ENCODE results near the gene STIM2.

Gene STIM2

DNA sequence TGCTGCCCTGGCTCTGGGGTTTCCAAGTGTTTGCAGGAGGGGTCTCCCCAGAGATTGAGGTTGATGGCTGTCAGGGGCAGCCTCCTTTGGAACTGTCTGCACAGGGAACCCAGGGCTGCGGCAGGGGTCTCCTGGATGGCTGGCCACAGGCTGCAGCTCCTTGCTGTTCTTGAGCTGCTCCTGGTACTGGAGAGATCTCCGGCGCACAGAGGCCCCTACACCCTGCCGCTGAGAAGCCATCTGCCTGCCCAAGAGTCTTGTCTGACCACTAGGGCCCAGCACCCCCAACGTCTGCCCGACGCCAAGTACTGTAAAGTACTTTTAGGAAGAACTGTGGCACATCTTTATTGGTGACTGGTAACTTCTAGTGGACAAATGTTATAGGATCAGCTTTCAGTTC, 13.5 kb downstream of the STIM2 start:
- Histone ChIP-seq H3K4me1 (ENCODE audit: control insufficient read depth, insufficient read depth, low read length) (no peaks in the 10 kb centered on the region), H3K27me3 (ENCODE audit: control insufficient read depth, insufficient read depth, low read length) (no peaks in the 10 kb centered on the region), H3K9ac (ENCODE audit: low read depth, low read length) (no peak overlapping the region), H3K9me3 (ENCODE audit: control insufficient read depth, insufficient read depth, low read length) (no peaks in the 10 kb centered on the region), H3K36me3 (ENCODE audit: control insufficient read depth, insufficient read depth, low read length) (no peaks in the 10 kb centered on the region), H3K4me3 (ENCODE audit: low read depth, low read length) (no peak overlapping the region)

DNA sequence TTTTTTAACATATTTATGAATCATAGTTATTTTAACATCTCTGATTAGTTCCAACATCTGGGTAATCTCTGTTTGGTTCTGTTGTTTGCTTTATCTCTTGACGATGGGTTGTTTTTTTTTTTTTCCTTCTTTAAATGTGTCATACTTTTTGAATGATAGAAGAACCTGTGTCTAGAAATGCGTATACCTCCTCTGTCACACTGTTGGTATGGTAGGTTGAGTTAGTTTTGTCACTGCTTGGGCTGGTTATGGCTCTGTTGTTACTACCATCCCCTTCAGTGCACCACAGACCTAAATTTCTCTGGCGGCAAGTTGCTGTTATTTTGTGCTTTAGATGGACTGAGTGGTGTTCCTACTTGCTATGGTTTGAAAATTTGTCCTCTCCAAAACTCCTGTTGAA, 16.8 kb downstream of the STIM2 start:
- no peaks in the 10 kb centered on the region for H3K36me3 ChIP-seq (ENCODE audit: control insufficient read depth, insufficient read depth, low read length)
- H3K27me3 ChIP-seq (ENCODE audit: control insufficient read depth, insufficient read depth, low read length) = no peaks in the 10 kb centered on the region
- no peaks in the 10 kb centered on the region for H3K4me1 ChIP-seq (ENCODE audit: control insufficient read depth, insufficient read depth, low read length)
- no peak overlapping the region for H3K9ac ChIP-seq (ENCODE audit: low read depth, low read length)
- H3K9me3 ChIP-seq (ENCODE audit: control insufficient read depth, insufficient read depth, low read length) = no peaks in the 10 kb centered on the region
- no peak overlapping the region for H3K4me3 ChIP-seq (ENCODE audit: low read depth, low read length)

DNA sequence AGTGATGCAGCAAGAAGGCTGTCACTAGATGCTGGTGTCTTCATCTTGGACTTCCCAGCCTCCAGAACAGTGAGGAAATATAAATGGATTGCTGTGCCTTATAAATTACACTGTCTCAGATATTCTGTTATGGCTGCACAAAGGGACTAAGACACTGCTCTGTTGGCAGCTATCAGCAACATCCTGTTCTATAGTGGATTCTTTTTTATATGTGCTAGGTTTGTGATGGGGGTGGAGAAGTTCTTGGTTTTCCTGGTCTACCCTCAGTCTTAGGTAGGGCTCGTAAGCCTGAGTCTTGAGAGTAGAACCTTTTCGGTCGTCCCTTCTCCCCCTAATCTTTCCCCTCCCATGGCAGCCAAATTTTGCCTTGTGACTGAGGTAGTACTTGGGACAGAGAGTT, 17.3 kb downstream of the STIM2 start:
- Histone ChIP-seq H3K9ac (ENCODE audit: low read depth, low read length) (no peak overlapping the region), H3K27me3 (ENCODE audit: control insufficient read depth, insufficient read depth, low read length) (no peaks in the 10 kb centered on the region), H3K4me3 (ENCODE audit: low read depth, low read length) (no peak overlapping the region), H3K36me3 (ENCODE audit: control insufficient read depth, insufficient read depth, low read length) (no peaks in the 10 kb centered on the region), H3K9me3 (ENCODE audit: control insufficient read depth, insufficient read depth, low read length) (no peaks in the 10 kb centered on the region), H3K4me1 (ENCODE audit: control insufficient read depth, insufficient read depth, low read length) (no peaks in the 10 kb centered on the region)

DNA sequence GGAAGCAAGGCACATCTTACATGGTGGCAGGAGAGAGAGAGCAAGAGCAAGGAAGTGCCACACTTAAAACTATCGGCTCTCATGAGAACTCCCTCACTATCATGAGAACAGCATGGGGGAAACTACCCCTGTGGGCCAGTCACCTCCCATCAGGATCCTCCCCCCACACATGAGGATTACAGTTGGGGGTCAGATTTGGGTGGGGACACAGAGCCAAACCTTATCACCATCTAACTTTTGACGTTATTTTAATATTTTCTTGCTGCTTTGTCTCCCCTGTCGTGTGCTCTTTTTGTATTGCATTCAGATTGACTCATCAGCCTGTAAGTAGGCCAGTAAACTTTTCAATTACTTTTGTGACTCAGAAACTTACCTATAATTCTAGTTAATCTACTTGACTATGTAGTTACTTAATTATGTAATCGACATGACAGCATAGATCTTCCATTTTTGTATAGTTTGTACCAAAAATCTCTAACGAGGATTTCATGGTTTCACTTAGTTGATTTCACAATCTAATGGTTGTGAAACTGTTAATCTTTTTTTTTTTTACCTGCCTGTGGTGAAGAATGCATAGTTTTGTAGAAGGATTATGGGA, 18.3 kb downstream of the STIM2 start:
- no peak overlapping the region for H3K4me3 ChIP-seq (ENCODE audit: low read depth, low read length)
- H3K27me3 ChIP-seq (ENCODE audit: control insufficient read depth, insufficient read depth, low read length) = no peaks in the 10 kb centered on the region
- no peak overlapping the region for H3K9ac ChIP-seq (ENCODE audit: low read depth, low read length)
- no peaks in the 10 kb centered on the region for H3K4me1 ChIP-seq (ENCODE audit: control insufficient read depth, insufficient read depth, low read length)
- H3K36me3 ChIP-seq (ENCODE audit: control insufficient read depth, insufficient read depth, low read length) = no peaks in the 10 kb centered on the region
- no peaks in the 10 kb centered on the region for H3K9me3 ChIP-seq (ENCODE audit: control insufficient read depth, insufficient read depth, low read length)

DNA sequence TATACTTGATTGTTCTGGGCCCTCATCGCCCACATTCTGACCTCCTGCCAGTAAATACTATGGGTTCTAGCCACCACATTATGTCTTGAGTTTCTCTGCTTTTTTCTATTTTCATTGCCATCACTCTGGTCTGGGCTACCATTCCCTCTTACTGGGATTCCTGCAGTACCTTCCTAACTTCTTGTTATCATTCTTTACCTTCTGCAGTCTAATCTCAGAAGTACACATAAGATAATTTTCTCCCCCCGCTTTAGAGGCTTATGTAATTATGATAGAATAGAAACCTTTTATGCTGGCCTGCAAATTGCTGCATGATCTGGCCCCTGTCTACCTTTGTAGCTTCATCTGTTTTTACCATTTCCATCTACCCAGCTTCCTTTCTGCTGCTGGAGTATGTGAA, 19.2 kb downstream of the STIM2 start:
- Histone ChIP-seq H3K4me3 (ENCODE audit: low read depth, low read length) (no peak overlapping the region), H3K36me3 (ENCODE audit: control insufficient read depth, insufficient read depth, low read length) (no peaks in the 10 kb centered on the region), H3K9ac (ENCODE audit: low read depth, low read length) (no peak overlapping the region), H3K4me1 (ENCODE audit: control insufficient read depth, insufficient read depth, low read length) (no peaks in the 10 kb centered on the region), H3K27me3 (ENCODE audit: control insufficient read depth, insufficient read depth, low read length) (no peaks in the 10 kb centered on the region), H3K9me3 (ENCODE audit: control insufficient read depth, insufficient read depth, low read length) (no peaks in the 10 kb centered on the region)

DNA sequence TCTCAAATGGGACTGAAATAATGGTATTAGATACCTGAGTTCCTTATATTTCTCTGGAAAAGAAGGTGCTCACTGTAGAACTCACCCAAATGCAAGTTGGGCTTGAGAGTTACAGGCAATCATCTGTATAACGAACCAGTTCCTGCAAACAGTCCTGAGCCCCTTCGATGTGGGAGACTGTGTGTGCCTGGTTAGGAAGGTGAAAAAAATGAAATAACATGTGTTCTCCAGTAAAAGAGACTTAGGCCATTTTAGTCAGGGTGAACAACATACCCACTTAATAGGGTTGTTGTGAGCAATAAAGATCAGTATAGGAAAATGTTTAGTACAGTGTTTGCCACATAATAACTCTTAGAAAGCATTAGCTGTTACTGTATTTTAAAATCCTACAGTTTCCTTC, 23.4 kb downstream of the STIM2 start:
- Histone ChIP-seq H3K4me3 (ENCODE audit: low read depth, low read length) (no peak overlapping the region), H3K36me3 (ENCODE audit: control insufficient read depth, insufficient read depth, low read length) (no peaks in the 10 kb centered on the region), H3K4me1 (ENCODE audit: control insufficient read depth, insufficient read depth, low read length) (no peaks in the 10 kb centered on the region), H3K27me3 (ENCODE audit: control insufficient read depth, insufficient read depth, low read length) (no peaks in the 10 kb centered on the region), H3K9me3 (ENCODE audit: control insufficient read depth, insufficient read depth, low read length) (no peaks in the 10 kb centered on the region), H3K9ac (ENCODE audit: low read depth, low read length) (no peak overlapping the region)

DNA sequence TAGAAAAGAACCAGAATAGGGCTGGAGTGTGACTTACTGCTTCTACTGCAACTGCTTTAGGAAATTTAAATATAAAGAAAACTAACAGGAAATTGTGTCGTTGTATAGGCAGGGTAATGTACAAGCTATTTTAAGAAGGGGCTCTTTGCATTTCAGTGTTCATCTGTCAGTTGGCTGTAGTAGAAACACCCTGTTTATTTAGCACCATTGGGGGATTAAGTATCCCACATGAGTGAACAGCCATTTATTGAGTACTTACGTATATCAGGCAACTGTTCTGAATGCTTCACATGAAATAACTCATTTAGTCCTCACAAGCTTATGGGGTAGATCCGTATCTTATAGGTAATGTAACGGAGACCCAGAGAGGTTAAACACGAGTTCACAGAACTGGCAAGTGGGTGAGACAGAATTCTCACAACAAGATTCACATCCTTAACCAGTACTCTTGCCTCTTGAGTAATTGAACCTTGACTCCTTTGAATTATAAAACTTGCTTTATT, 23.9 kb downstream of the STIM2 start:
- H3K9me3 ChIP-seq (ENCODE audit: control insufficient read depth, insufficient read depth, low read length) = no peaks in the 10 kb centered on the region
- H3K4me1 ChIP-seq (ENCODE audit: control insufficient read depth, insufficient read depth, low read length) = no peaks in the 10 kb centered on the region
- H3K4me3 ChIP-seq (ENCODE audit: low read depth, low read length) = no peak overlapping the region
- H3K9ac ChIP-seq (ENCODE audit: low read depth, low read length) = no peak overlapping the region
- H3K27me3 ChIP-seq (ENCODE audit: control insufficient read depth, insufficient read depth, low read length) = no peaks in the 10 kb centered on the region
- no peaks in the 10 kb centered on the region for H3K36me3 ChIP-seq (ENCODE audit: control insufficient read depth, insufficient read depth, low read length)

DNA sequence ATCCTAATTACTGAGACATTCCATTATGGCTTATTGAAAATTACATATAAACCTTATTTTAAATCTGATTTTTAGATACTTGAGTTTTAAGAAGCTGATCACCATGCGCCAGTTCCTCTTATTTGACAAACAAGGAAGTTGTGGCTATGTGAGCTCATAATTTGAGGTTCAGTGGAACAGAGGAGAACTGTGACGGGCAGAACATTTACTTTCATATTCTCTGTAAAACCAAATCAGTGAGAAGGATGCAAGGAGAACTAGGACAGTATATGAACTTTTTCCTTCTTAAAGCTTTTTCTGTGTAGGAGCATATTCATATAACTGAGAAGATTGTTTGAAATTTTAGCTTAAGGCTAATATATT, 25.3 kb downstream of the STIM2 start:
- Histone ChIP-seq H3K4me1 (ENCODE audit: control insufficient read depth, insufficient read depth, low read length) (no peaks in the 10 kb centered on the region), H3K27me3 (ENCODE audit: control insufficient read depth, insufficient read depth, low read length) (no peaks in the 10 kb centered on the region), H3K36me3 (ENCODE audit: control insufficient read depth, insufficient read depth, low read length) (no peaks in the 10 kb centered on the region), H3K9me3 (ENCODE audit: control insufficient read depth, insufficient read depth, low read length) (no peaks in the 10 kb centered on the region), H3K9ac (ENCODE audit: low read depth, low read length) (no peak overlapping the region), H3K4me3 (ENCODE audit: low read depth, low read length) (no peak overlapping the region)

DNA sequence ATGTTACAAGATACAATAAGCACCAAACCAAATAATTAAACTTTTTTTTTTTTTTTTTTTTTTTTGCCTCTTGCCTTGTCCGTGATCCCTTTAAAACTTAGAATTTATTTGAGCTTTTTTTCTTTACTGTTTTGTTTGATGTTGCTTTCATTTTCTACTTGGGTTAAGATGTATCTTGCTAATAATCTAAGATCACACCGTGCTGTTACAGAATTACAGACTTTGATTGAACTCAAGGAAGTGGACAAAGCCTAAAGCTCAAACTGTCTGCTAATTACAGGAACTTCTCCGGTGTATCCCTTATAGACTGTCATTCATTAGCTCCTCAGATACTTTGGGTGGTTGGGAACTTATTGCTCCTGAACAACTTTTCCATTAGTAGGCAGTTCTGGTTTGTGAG, 26.5 kb downstream of the STIM2 start:
- no peaks in the 10 kb centered on the region for H3K36me3 ChIP-seq (ENCODE audit: control insufficient read depth, insufficient read depth, low read length)
- no peak overlapping the region for H3K9ac ChIP-seq (ENCODE audit: low read depth, low read length)
- H3K27me3 ChIP-seq (ENCODE audit: control insufficient read depth, insufficient read depth, low read length) = no peaks in the 10 kb centered on the region
- H3K4me1 ChIP-seq (ENCODE audit: control insufficient read depth, insufficient read depth, low read length) = no peaks in the 10 kb centered on the region
- no peaks in the 10 kb centered on the region for H3K9me3 ChIP-seq (ENCODE audit: control insufficient read depth, insufficient read depth, low read length)
- no peak overlapping the region for H3K4me3 ChIP-seq (ENCODE audit: low read depth, low read length)

DNA sequence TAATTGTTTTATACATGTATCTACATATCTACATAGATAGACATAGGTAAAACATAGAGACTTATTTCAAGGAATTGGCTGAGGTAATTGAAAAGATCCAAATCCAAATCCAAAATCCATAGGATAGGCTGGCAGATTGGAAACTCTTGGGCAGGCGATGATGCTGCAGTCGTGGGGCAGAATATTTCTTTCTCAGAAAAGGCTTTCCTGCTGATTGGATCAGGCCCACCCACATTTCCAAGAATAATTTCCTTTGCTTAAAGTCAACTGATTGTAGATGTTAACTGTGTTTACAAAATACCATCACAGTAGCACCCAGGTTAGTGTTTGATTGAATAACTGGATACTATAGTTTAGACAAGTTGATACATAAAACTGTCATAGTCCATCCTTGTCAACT, 27.2 kb downstream of the STIM2 start:
- Histone ChIP-seq H3K36me3 (ENCODE audit: control insufficient read depth, insufficient read depth, low read length) (no peaks in the 10 kb centered on the region), H3K4me3 (ENCODE audit: low read depth, low read length) (no peak overlapping the region), H3K4me1 (ENCODE audit: control insufficient read depth, insufficient read depth, low read length) (no peaks in the 10 kb centered on the region), H3K9ac (ENCODE audit: low read depth, low read length) (no peak overlapping the region), H3K9me3 (ENCODE audit: control insufficient read depth, insufficient read depth, low read length) (no peaks in the 10 kb centered on the region), H3K27me3 (ENCODE audit: control insufficient read depth, insufficient read depth, low read length) (no peaks in the 10 kb centered on the region)

DNA sequence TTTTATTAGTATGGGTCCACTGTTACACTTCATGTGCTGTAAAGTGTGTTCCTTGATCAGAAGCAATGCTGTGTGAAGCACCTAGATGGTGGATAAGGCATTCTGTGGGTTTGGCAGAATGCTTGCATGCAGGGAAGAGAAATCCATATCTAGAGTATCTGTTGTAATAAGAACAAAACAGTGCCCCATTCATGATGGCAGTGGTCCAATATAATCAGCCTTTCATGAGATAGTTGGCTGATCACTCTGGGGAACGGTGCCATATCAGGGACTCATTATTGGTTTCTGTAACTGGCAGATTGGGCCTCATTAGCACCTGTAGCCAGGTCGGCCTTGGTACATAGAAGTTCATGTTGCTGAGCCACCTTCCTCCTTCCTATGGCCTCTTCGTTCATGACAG, 28.7 kb downstream of the STIM2 start:
- Histone ChIP-seq H3K4me3 (ENCODE audit: low read depth, low read length) (no peak overlapping the region), H3K4me1 (ENCODE audit: control insufficient read depth, insufficient read depth, low read length) (no peaks in the 10 kb centered on the region), H3K27me3 (ENCODE audit: control insufficient read depth, insufficient read depth, low read length) (no peaks in the 10 kb centered on the region), H3K9ac (ENCODE audit: low read depth, low read length) (no peak overlapping the region), H3K9me3 (ENCODE audit: control insufficient read depth, insufficient read depth, low read length) (no peaks in the 10 kb centered on the region), H3K36me3 (ENCODE audit: control insufficient read depth, insufficient read depth, low read length) (no peaks in the 10 kb centered on the region)

DNA sequence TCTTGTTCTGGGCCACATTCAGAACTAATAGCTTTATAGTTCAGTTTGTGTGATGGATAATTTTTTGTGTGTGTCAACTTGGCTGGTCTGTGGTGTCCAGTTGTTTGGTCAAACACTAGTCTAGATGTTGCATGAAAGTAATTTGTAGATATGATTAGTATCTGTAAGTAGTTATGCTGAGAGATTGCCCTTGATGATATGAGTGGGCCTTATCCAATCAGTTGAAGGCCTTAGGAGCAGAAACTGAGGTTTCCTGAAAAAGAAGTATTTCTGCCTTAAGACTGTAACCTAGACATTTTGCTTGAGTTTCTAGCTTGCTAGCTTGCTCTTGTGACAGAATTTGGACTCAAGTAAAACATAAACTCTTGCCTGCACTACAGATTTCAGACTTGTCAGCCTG, 30.4 kb downstream of the STIM2 start:
- Histone ChIP-seq H3K9me3 (ENCODE audit: control insufficient read depth, insufficient read depth, low read length) (no peaks in the 10 kb centered on the region), H3K4me1 (ENCODE audit: control insufficient read depth, insufficient read depth, low read length) (no peaks in the 10 kb centered on the region), H3K9ac (ENCODE audit: low read depth, low read length) (no peak overlapping the region)

More for the DNA sequence above, 30.4 kb downstream of the STIM2 start:
- Histone ChIP-seq H3K27me3 (ENCODE audit: control insufficient read depth, insufficient read depth, low read length) (no peaks in the 10 kb centered on the region), H3K4me3 (ENCODE audit: low read depth, low read length) (no peak overlapping the region), H3K36me3 (ENCODE audit: control insufficient read depth, insufficient read depth, low read length) (no peaks in the 10 kb centered on the region)

Data from iPS-15b (cell line).